Measurements from ENCODE around the gene FXYD7. TPM values are rescaled to one million over a fixed set of nuclear protein-coding genes. Genes with fewer than 3 reads are reported as not detected.

The FXYD7 gene
- total and polyA plus RNA-seq, 9 of the 15 experiments (the other 6 are each of a cell fraction or from before 2014, with no cell fraction given) = 0.10 to 0.80 (median 0.31) TPM; not detected in 3

DNA sequence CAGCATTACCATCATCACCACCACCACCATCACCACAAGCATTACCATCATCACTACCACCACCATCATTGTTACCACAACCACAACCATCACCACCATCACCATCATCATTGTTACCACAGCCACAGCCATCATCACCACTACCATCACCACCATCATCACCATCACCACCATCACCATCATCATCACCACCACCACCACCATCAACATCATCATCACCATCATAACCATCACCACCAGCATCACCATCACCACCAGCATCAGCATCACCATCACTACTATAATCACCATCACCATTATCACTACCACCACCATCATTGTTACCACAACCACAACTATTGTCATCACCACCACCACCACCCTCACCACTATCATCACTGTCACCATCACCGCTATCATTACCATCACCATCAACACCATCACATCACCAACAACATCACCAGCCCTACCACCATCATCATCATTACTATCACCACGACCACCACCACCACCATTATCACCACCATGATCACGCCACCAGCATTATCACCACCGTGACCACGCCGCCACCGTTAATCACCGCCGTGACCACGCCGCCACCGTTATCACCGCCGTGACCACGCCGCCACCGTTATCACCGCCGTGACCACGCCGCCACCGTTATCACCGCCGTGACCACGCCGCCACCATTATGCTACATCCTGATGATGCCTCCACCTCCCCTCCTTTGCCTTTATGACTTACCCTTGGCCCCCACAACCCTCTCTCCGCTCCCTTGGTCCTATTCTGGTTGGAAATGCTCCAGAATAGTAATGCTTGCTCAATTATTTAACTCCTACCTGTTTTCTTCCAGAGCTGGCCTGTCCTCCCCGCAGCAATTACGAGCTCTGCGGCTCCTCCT, 37.4 kb upstream of the FXYD7 start (continued):
- TF ChIP-seq SRSF3 (IDR thresholded peaks at IDR 0.05; ENCODE audit: insufficient read depth, low read length) = no peak
- TF ChIP-seq SP1 (CRISPR knock-in tag; IDR thresholded peaks at IDR 0.05) = no peak
- peak; percentile 65; the same call in 1 of the 2 replicates for TF ChIP-seq MTA1 (IDR thresholded peaks at IDR 0.05; ENCODE audit: borderline replicate concordance)
- no peak for TF ChIP-seq GTF2E2 (tag; IDR thresholded peaks at IDR 0.05)
- TF ChIP-seq ARID3B (CRISPR knock-in tag; IDR thresholded peaks at IDR 0.05; ENCODE audit: borderline replicate concordance) = no peak
- TF ChIP-seq, protein P1, sequence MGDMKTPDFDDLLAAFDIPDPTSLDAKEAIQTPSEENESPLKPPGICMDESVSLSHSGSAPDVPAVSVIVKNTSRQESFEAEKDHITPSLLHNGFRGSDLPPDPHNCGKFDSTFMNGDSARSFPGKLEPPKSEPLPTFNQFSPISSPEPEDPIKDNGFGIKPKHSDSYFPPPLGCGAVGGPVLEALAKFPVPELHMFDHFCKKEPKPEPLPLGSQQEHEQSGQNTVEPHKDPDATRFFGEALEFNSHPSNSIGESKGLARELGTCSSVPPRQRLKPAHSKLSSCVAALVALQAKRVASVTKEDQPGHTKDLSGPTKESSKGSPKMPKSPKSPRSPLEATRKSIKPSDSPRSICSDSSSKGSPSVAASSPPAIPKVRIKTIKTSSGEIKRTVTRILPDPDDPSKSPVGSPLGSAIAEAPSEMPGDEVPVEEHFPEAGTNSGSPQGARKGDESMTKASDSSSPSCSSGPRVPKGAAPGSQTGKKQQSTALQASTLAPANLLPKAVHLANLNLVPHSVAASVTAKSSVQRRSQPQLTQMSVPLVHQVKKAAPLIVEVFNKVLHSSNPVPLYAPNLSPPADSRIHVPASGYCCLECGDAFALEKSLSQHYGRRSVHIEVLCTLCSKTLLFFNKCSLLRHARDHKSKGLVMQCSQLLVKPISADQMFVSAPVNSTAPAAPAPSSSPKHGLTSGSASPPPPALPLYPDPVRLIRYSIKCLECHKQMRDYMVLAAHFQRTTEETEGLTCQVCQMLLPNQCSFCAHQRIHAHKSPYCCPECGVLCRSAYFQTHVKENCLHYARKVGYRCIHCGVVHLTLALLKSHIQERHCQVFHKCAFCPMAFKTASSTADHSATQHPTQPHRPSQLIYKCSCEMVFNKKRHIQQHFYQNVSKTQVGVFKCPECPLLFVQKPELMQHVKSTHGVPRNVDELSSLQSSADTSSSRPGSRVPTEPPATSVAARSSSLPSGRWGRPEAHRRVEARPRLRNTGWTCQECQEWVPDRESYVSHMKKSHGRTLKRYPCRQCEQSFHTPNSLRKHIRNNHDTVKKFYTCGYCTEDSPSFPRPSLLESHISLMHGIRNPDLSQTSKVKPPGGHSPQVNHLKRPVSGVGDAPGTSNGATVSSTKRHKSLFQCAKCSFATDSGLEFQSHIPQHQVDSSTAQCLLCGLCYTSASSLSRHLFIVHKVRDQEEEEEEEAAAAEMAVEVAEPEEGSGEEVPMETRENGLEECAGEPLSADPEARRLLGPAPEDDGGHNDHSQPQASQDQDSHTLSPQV (IDR thresholded peaks at IDR 0.05) = no peak
- TF ChIP-seq STAT5B (CRISPR knock-in tag; IDR thresholded peaks at IDR 0.05) = no peak
- TF ChIP-seq ETV1 (tag; conservative IDR thresholded peaks at IDR 0.05; ENCODE audit: low read depth) = no peak; the same call in 1 of the 2 replicates
- TF ChIP-seq, protein P2, sequence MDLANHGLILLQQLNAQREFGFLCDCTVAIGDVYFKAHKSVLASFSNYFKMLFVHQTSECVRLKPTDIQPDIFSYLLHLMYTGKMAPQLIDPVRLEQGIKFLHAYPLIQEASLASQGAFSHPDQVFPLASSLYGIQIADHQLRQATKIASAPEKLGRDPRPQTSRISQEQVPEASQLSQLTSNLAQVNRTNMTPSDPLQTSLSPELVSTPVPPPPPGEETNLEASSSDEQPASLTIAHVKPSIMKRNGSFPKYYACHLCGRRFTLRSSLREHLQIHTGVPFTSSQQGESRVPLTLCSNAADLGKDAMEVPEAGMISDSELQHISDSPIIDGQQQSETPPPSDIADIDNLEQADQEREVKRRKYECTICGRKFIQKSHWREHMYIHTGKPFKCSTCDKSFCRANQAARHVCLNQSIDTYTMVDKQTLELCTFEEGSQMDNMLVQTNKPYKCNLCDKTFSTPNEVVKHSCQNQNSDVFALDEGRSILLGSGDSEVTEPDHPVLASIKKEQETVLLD (IDR thresholded peaks at IDR 0.05) = peak; percentile 58
- TF ChIP-seq CHAMP1 (IDR thresholded peaks at IDR 0.05) = no peak
- no peak for TF ChIP-seq POLR2AphosphoS5 (IDR thresholded peaks at IDR 0.05; ENCODE audit: control insufficient read depth, insufficient read depth, low read depth, low read length)
- no peak for TF ChIP-seq STAT6 (CRISPR knock-in tag; IDR thresholded peaks at IDR 0.05)
- no peak for TF ChIP-seq BCL6 (CRISPR knock-in tag; IDR thresholded peaks at IDR 0.05)
- TF ChIP-seq DIDO1 (tag; IDR thresholded peaks at IDR 0.05; ENCODE audit: low read depth) = no peak
